RPMI8226 (cell line): ENCODE measurements around the gene GABBR2.

Experiments
- DNase-seq: peaks from one replicate; pipeline ENCODE4 v3.0.0-alpha.2; 2015

GABBR2 gene

DNA sequence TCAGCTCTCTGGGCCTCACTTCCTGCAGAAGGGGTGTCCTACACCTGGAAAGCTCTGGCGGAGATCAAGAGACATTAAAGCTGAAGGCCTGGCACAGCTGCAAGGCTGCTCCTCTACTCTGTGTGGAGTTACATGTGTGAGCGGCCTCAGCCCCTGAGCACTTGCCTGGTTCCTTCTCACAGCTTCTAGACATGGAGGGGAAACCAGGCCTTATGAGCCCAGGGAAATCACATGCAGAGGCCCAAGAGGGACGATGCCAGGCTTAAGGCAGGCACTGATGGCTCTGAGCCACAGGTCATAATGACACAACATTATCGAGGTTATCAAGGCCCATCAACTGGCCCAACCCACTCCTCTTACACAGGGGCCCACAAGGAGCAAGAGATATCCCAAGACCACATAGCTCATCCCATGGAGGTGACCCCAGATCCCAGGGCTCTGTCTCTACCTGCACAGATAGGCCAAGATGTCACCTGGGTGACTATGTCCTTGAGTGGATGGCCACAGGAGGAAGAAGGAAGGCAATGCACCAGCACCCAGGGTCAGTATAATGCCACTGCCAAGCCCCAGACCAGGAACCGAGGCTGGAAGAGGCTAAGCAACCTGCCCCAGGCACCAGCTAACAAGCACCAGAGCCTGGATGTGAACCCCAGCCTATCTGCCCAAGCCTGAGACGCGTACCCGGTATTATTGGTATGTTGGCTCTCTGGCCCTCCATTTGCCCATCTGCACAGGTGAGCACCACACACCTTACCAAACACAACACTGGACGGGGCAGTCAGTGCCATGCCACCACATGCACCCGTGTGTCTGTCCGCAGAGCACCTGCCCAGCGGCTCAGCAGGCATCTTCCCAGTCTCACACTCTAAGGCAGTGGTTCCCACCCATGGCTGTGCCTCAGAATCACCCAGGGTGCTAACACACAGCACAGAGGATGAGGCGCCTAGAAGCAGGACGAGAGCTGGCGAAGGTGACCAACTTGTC, 143.3 kb downstream of the GABBR2 start:
- no peak for DNase-seq

DNA sequence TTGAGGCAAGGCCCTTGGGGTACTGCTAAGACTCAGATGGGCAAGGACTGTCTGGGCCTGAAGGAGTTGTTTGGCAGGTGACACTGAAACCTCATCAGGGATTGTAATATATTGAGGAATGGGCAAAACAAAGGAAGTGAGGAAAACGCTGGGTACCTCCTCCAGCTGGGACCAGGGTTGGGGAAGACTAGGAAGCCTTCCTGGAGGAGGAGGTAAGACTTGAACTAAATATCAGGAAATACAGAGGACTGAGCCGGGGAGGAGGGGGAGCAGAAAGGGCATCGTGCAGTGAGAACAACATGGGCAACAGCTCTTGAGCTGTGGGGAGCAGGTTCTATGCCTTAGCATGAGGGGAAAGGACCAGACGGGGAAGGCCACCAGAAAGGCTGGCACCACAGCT, 144.0 kb downstream of the GABBR2 start:
- no peak for DNase-seq

DNA sequence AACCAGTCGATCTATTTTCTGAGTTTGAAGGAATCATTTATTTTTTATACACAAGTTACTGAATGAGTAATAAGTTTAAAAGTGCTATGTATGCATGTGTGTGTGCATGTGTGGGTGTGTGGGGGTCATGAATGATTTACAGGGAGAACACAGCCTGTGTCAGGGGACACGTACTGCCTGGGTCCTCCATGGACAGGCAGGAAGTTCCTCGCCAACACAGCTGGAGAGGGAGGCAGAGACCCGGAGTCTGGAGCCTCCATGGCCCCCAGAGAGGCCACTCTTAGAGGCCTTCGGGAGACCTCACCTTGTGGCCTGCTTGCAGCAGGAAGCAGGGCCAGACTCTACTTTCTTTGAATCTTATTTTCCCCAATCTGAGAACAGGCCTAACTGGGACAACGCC, 144.7 kb downstream of the GABBR2 start:
- no peak for DNase-seq

DNA sequence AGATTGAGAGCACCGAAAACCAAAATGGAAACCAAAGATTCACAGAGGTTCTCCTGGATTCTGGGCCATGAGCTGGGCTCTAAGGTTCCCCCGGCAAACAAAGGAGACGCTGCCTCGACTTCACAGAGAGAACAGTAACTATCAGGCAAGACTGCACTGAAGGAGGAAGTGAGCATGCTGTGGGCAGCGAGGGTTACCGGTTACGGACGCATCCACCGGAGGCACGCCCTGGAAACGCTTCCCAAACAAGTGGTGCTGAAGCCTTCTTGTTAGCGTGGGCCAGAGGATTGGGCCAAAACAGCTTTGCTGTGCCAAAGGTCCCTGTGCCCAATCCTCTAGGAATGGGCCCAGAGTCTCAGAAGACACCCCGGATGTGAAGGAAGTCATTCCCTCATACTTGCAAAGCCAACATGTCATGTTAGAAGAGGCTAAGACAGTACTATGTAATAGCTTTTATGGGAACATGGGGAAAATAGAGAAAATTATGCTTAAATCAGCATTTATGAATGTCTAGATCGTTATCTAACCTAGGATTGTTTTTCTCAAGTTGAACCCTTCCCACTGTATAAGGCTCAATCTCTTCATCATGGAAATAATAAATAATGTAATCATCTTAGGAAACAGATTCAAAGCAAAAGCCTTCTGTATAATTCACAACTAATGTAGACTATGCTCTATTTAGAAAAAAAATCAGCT, 145.4 kb downstream of the GABBR2 start:
- DNase-seq: no peak

DNA sequence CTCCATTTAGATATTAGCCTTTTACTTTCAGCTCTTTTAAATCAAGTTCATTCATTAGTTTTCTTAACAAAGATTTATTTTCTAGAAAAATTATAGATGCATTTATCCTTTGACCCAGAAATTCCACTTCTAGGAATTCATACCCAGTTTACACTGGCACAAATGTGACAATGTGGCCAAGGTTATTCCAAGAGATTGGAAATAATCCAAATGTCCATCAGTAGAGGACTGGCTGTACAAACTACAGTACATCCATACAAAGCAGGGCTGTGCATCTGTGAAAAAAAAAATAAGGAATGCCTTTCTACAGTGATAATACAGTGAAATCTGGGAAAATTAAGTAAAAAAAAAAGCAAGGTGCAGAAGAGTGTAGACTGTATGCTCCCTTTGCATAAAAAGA, 149.2 kb downstream of the GABBR2 start:
- DNase-seq: no peak

DNA sequence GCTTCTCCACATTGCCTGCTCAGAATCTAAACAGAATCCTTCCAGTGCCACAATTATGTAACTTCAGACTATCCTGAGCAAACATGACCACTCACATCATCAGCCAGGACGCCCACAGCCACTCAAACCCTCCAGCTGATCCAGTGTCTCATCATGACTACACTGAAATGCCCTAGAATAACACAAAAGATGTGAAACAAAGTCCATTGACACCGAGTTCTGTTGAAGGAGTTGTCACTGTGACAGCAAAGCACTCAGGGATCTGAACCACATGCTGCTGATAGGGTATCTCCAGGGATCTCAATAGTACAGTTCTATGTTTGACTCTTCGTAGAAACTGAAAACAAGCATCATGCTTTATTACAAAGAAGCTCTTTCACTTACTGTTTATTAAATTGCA, 150.2 kb downstream of the GABBR2 start:
- no peak for DNase-seq

DNA sequence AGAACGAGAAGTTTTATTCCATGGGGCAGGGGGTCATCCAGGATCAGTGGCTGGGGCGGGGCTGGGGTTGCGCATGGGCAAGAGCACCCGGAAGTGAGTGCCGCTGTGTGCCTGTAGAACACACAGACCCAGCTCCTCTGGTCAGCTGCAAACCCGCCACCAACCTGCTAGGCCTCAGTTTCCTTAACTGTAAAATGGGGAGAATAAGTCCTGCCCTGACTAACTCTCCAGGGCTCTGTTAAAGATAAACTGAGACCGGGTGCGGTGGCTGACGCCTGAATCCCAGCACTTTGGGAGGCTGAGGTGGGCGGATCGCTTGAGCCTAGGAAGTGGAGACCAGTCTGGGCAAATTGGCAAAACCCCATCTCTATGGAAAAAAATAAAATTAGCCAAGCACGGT, 152.2 kb downstream of the GABBR2 start:
- no peak for DNase-seq

DNA sequence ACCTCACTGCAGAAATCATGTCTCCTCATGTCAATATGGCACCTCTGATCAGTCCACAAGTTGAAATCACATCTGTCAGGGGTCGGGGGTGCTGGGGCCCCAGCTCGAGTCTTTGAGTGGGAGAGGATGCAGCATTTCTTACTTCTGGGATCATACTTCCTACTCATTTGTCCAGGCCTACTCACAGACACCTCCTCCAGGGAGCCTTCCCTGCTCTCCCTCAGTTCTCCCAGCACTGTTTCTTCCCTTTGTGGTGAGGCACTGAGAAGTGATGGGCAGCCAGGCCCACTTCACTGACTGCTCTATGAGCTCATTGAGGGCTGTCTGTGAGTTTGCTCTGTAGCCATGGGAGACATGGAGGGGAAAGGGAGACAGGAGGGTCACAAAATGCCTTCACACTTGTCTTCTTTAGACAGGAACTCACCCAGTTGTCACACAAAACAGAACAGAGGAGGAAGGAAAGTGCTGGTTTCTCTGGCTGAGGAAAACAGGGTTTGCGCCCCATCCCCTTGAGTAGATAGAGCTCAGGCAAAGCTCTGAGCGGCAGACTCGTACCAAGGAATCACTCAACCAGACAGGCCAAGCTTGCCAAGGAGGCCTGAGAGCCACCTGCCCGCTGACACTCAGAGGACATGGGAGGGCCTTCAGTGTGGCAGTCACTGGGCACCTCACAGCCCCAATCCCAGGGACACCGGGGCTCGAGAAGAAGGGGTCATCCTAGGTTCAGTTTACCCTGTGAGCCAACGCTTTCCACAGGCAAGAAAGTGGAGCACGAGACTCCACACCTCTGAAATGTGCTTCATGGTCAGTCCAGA, 152.9 kb downstream of the GABBR2 start:
- no peak for DNase-seq

DNA sequence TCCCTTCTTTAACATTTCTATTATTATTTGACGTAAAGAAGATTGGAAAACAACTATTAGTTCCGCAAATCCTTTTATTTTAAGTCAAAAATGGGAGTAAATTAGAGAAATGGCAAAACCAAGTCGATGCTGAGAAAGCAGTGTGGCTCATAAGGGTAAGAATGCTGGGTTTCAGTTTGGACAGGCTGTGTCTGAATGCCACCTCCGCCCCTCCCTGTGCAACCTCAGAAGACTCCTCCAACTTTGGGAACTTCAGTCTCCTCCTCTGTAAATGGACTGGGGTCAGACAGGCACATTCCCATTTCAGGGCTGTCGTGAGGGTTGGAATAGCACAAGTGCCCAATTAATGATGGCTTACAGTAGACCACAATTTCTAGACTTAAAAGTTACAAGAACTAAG, 154.0 kb downstream of the GABBR2 start:
- no peak for DNase-seq

DNA sequence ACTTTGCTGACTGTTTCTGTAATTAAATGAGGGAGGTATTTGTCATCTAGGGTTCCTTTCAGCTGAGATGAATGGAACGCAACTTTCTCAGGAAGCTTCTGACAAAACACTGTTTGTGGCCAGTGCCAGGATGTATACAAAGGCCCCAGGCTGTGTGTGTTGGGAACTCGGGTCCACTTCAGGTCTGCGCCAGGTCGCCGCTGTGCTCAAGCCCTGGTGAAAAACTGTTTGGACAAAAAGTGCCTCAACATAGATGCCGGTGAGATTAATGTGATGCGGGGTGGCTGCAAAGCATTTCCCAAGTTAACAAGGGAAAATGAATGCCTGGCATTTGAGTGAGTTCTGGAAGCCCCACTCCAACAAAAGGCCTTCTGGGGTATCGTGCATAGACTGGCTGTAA, 156.4 kb downstream of the GABBR2 start:
- DNase-seq: no peak

DNA sequence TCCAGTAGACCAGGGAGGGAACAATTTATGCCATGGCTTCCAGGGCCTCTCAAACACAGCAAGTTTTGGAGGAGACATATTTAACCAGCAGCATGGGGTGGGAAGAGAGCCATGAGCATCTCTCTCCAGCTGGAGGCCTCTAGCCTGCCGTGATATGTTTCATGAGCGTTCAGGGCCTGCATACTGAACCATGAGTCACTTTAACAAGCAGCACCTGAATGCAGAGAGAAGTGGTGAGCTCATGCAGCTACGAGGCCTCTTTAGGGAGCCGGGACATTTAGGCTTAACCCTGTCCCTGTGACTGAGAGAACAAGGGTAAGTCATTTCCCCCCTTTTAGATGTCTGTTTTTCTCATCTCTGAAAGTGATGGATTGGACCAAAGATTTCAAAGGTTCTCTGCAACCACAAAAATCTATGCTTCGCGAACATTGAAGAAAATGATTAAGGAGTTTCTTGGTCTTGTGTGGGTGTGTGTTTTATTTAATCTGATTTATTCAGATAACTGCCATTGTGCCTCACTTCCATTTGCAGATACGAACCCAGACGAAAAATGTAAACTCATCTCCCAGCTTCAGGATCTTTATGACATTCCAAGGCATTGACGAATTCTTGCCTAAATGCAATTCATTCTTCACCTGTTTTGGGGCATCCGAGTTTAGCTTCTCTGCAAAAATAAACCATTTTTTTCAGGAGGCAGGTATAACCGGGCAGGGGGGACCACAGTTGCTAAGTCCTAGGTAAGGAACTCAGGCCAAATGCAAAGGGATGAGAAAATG, 157.0 kb downstream of the GABBR2 start:
- DNase-seq: no peak

DNA sequence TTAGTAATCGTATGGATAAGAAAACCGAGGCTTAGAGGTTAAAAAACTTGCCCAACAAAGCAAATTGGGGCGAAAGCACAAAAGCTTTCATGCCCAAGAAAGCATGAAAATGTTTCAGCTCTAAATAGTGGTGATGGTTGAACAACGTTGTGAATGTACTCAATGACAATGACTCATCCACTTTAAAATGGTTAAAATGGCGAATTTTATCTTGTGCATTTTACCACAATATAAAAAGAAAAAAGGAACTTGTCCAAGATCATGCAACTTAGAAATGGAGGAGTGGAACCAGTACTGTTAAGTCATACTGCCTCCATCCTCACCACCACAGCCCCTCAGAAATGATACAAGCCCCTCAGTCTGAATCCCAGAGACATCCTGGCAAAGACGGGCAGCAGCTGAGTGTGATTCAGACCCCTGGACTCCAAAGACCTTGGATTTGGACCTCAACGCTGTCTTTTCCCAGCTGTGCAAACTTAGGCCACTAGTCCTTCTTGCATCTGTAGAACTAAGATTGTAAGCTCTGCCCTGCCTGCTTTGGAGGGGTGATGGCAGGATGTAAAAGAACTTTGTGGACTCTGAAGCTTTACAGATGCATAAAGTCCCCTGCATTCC, 158.4 kb downstream of the GABBR2 start:
- no peak for DNase-seq

DNA sequence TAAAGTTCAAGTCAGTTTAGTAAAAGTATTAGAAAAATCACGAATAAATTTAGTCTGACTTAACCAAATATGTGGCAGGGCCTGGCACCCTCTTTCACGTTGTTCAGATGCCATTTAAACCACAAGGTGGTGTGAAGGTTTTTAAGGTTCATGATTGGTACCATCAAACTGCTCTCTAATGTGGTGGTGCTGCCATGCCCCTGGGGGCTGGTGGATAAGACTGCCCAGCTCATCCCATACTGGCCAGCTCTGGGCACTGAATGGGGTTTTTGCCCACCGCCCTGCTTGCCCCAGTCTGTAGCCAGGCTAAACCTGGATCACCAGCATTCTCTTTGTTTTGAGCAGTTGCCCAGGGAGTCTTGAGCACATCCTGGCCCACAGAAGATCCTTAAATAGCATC, 159.3 kb downstream of the GABBR2 start:
- DNase-seq: no peak

DNA sequence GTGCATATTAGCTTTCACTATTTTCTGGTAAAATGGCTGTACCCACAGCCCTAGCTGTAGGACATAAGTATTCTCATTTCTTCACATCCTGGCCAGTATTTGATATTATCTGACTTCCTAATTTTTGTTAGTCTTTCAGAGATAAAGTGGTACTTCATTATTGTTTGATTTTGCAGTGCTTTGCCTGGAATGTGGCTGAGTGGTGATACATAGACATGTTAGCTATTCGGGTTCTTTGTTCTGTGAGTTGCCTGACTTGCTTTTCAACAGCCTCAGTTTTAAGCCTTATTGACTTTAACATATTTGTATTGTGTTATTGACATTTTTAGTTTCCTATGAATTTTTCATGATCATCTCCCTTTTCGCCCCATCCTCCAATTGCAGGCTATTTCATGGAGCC, 161.1 kb downstream of the GABBR2 start:
- DNase-seq: no peak

DNA sequence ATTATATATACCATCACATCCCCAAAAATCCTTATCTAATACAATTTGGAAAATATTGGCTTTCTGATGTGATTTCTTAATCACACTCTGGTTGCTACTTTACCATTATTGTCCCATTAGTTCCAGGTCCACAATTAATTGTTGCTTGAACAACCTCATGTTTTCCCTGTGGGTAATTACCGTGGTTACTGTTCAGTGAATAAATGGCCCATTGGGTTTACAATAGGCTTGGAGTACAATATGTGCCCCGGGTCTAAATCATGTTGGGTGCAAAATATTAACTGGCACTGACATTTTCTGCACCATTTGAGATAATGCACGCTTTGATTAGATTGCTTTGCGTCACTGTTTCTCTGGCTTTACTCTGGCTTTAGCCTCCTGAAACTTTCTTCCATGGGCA, 163.7 kb downstream of the GABBR2 start:
- DNase-seq: no peak

DNA sequence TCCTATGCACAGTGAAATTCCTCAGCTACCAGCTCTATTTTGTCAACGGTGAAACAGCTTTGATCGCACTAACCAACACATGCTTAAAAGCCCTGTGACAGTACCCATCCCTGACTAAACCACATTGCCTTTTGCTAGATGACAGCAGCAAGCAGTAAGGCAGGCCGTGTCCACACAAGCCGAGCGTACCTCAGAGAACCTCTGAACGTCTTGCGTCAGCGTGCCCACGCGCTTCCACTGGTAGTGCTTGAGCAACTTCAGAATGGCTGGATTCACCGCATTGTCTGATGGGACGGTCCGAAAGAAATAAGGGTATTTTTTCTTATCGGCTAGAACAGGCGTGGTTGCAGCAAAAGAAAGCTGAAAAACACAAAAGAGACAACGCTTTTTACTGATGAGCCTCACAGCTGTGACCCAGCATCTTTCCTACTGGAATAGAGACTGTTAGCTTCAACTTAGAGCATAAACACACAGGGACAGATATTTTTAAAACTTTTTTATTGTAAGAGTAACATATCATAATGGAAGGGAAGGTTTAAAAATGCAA, 167.0 kb downstream of the GABBR2 start:
- no peak for DNase-seq

DNA sequence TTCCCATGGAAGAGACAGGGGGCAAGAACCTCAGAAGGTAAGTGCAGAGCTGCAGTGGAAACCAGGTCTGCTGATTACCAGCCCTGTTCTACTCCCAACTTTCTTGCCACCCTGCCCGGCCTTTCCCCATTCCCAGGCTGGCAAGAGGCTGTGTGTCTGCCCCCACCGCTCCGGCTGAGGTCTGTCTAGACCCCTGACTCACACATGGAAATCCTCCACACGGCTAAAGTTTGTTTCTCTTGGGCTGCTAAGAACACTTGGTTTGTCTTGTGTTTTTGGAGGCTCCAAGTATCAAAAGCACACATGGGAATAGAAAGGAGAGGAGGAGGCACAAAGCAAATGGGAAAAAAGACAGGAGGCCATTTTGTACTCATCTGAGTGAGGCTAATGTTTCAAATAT, 168.3 kb downstream of the GABBR2 start:
- no peak for DNase-seq

DNA sequence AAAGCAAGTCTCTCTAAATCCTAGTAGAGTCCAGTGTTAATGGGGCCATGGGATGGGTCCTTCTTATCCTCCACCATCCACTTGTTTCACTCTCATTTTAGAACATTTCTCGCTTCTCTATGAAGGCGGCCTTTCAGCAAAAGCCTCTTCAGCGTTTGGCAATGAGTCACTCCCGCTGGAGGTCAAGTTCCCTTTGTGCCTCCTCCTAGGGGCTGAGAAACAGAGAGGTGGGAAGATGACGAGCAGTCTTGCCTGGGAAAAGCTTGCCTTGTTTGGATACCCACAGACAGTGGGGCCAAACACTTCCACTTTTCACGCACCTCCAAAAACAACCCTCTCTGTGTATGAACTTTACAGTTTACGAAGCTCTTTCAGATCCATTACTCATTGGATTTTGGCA, 168.8 kb downstream of the GABBR2 start:
- DNase-seq: no peak

DNA sequence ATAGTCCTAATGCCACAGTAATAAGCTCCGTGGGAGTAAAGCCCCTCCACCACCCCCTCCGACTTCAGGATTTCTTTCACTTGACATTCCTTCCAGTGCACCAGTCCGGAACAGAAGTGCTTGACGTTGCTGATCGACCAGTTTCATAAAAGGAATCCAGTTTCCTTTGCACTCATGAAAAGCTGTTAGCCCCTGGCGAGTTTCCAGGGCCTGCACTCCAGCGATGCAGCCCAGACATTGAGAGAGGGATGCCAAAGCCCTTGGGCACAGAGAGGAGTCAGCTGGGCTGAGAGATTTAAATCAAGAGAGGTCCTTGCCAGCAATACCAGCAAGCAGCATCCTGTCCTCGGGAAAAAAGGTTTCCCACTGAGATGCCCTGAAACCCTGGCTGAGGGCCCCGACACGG, 170.1 kb downstream of the GABBR2 start:
- peak; percentile 21 for DNase-seq

DNA sequence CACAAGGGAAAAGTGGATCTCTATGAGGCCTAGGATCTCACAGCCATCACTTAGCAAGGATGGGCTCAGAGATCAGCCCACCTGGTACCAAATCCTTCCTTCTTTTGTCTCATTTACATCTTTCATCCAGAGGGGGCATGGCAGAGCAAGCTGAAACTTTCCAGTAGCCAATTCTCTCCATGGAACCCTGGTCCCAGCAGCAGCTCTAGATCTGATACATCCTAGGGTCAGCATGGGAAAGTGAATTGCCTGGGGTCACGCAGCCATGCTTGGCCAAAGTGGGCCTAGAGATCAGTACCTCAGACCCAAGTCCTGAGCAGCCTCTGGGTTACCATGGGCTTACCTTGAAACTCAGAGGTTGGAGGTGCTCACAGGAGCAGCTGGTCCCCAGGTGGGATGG, 170.5 kb downstream of the GABBR2 start:
- no peak for DNase-seq

DNA sequence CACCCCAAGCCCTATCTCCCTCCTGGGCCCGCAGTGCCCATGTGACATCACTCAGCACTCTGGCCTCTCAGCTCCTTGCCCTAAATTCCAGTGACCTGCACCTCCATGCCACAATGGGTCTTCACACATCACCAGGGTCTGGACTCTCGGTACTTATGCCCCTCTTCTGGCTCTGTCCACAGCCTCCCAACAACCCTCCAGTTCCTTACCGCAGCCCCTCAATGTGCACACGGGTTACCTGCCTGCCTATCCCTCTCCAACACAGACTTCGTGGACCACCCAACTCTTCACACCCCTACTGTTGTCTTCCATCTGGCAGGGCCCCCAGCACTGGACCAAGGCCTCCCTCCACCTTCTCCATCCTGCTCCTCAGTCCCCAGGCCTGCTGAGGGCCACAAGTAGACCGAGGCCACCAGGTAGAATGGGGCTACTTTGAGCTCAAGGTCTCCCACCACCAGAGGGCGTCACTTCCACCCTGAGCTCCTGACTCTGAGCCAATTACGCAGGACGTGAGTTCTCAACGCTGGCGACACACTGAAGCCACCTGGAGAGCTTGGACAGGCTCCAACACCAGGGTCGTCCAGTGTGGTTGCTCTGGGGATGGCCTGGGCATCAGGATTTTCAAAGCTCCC, 172.1 kb downstream of the GABBR2 start:
- peak; percentile 41 for DNase-seq
